AG20443 (cell line): ENCODE results near the gene RNF150.
A peak's percentile ranks its signal among the peaks of the same experiment; 100 is the strongest.

Experiments
- DNase-seq: peaks from one replicate; pipeline ENCODE4 v3.0.0; 2012; ENCODE audit warnings: low spot score, mixed read lengths

RNF150 gene

DNA sequence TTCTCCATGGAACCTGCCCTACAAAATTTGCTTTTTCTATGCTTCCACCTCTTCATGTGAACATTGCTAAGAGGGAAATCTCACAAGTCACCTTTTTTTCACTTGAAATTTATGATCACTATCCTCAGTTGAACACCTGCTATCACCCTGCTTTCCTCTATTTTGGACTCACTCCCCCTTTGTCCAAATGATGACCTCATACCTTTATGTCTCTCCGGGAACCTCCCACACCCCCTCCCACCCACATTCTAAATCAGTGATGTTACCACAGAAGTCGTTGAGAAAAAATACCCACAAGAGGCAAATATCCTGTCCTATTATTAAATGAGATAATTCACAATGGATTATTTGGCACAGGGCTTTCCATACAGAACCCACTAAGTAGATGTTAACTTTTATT lies 156.5 kb downstream of the RNF150 start:
- DNase-seq = no peak

DNA sequence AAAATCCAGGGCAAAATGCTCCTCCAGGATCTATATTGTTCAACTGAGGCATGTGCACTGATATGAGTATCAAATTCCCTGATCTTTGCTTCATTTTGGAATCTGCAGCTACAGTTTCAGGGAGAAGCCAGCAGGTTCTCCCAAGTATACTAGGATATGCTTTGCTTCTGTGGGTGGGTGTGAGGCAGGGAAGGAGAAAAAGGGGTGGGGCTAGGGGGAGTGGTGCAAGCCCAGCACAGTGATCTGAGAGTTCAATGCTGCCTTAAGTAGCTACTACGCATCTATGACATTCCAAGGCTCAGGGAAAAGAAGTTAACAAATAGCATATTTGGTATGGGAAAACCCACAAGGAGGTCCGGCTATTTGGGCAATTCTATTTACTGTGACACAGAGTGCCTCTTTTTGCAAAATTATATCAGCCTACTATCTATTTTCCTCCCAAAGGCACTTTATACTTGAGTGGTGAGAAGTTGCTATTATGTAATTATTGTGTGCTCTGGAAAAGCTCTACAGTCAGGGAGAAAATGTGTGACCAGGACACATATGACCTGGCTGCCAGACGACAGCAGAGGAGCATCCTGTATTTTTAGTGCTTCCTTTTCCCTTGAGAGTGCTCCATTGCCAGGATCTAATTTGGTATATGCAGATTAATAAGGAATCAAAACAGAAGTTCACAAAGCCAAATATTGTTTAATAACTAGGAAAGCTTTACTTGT lies 162.0 kb downstream of the RNF150 start:
- no peak for DNase-seq

- DNase-seq = no peak
Observed at GRCh38 chr4:140969296-140969695, 164.0 kb downstream of the RNF150 start.

- no peak for DNase-seq
Observed at GRCh38 chr4:140968371-140968770, 164.9 kb downstream of the RNF150 start.

DNA sequence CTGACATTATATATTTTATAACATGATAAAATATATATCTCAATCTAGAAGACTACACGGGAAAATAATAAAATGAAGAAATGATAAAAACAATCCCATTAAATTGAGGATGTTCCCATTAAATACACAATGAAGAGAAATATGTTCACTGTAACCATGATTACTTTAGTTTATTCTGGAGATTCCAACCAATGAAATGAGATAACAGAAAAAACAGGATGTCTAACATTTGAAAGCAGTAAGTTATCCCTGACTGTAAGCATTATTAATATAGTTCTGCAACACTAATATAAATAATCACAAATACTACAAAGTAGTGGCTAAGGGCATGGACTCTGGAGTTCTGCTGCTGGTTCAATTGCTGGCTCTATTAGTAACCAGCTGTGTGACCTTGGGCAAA lies 169.4 kb downstream of the RNF150 start:
- no peak for DNase-seq

DNA sequence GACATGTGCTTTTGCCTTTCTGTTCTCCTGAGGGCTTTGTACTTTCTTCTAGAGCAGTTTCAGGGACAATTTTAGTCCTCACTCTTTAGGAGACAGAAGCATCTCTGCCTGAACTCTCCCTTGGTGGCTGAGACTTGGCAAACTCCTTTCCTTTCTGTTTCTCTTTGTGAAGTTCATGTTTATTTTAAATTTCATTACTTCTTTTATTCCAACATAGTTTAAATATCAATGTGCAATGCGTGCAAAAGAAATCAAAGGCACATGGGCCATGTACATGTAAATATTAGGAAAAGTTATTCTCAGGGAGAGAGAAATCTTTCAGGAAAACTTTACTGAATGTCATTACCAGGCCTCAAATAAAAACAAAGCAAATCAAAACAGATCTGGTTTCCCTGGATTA lies 177.6 kb downstream of the RNF150 start:
- no peak for DNase-seq

DNA sequence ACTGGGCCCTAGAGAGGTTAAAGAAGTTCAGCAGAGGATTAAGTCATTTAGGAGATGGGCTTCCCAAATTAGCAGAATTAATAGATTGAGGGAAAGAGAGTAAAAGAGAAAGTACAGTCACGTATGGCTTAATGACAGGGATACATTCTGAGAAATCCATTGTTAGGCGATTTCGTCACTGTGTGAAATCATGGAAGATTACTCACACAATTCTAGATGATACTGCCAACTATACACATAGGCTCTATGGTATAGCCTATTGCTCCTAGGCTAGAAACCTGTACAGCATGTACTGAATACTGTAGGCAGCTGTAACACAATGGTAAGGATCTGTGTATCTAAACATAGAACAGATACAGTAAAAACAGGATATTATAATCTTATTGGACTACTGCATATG lies 180.6 kb downstream of the RNF150 start:
- no peak for DNase-seq

GRCh38 chr4:140947506-140947905 lies 185.8 kb downstream of the RNF150 start:
- no peak for DNase-seq

DNA sequence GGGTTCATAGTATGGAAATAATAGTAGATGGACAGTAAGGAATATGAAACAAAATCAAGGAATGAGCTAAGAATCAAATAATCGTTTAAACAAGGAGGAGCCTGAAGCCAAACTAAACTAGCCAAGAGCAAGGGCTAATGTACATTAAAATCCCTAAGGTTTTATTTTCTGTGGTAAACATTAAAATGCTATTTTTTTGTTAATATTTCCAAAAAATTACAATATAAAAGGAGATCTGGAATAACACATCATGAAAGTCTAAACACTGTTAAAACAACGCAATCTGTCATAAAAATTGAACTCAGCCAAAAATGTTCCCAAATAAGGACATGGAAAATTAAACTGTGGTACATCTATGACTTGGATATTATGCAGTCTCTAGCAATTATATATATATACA lies 188.2 kb downstream of the RNF150 start:
- no peak for DNase-seq

- no peak for DNase-seq
Observed at GRCh38 chr4:140944572-140944971, 188.7 kb downstream of the RNF150 start.

- DNase-seq = no peak
Observed at GRCh38 chr4:140944199-140944515, 189.1 kb downstream of the RNF150 start.

DNA sequence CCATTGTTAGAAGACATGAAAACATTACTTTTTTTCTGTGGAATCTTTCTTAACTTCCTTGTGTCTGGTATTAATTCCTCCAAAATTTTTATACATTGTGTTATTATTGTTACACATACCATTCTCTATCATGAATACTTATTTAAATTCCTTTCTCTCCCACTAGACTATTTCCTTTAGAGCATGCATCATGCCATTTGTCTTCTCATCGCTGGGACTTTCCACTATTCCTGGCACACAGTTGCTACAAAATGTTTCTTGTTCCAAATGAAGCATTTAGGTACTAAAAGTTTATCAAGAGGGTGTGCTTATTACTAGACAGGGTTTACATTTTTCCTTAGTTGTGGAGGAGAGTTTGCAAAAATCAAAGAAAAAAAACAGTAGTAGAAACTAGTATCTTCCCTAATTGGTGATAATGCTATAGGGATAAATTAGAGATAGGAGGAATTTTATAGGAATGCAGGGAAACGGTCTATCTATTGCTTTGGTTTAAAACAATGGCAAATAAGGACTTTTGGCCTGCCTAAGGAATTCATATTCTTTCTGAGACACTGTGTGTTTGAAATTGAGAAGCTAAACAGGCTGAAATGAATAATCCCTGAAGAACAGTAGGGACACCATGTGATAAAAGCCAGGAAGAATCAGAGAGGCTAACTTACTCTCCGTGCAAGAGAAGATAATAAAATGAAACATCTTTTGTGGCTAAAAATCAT lies 189.6 kb downstream of the RNF150 start:
- DNase-seq = peak; percentile 50

GRCh38 chr4:140940589-140940988 lies 192.7 kb downstream of the RNF150 start:
- DNase-seq = no peak

- peak; percentile 80 for DNase-seq
Observed at GRCh38 chr4:140937866-140938265, 195.4 kb downstream of the RNF150 start.

- no peak for DNase-seq
Observed at GRCh38 chr4:140935254-140935653, 198.0 kb downstream of the RNF150 start.

- DNase-seq = no peak
Observed at GRCh38 chr4:140932501-140933045, 200.7 kb downstream of the RNF150 start.

GRCh38 chr4:140931911-140932310 lies 201.4 kb downstream of the RNF150 start:
- no peak for DNase-seq

DNA sequence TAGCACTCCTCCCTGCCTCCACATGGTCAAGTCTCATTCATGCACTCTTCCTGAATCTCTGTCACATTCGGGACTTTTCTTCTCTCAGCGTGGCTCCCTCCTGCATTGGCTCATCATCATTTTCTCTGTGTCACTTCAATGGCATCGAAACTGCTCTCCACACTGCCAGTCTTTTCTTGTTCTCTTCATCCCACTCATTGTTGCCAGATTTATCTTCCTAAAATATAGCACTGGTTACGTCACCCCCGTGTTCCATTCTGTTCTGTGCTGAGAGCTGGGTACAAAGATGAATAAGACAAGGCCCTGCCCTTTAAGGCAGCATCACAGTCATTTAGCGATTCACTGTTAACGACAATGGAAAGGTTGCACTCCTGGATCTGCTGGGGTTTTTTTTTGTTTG lies 202.7 kb downstream of the RNF150 start:
- DNase-seq = no peak

DNA sequence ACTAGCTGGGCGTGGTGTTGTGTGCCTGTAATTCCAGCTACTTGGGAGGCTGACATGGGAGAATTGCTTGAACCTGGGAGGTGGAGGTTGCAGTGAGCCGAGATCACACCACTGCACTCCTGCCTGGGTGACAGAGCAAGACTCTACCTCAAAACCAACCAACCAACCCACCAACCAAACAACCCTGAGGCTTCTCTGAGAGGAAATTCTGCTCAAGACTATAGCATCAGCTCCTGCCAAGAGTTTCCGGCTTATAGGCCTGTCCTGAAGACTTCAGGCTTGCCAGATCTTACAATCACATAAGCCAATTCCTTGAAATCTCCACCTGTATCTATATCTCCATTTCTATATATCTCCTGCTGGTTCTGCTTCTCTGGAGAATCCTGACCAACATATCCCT lies 203.3 kb downstream of the RNF150 start:
- no peak for DNase-seq

DNA sequence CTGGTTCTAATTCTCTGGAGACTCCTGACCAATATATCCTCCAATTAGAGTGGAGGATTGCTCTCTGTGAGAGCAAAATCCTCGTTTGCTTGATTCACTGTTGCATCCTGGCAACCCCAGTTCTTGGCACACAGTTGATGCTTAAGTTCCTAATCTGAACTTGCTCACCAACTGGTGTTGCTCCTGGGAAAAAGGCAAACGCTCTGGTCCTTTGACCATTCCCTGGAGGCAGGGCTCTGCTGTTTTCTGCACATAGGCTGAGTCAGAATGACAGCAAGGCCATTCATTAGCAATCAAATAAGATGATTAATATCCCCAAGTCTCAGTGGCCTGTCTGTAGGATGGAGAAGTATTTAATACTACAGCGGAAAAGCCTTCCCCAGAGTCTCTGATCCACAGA lies 204.4 kb downstream of the RNF150 start:
- peak; percentile 14 for DNase-seq

DNA sequence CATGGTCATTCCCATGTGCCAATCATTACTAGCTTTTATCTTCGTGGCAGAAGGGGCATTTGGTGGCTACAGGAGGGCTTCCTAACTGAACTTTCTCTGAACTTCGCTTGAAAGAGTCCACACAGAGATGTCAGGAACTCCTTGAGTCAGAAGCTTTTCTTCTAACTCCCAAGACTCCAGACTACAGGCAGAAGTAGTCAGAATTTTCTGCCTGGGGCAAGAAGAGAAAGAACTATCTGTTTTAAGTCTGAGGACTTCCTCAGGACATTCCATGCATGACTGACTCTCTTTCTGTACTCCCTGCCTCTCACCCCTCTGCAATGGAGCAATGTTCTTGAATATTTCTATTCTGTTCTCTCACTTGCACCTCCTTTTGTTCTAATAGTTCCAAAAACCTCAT lies 206.6 kb downstream of the RNF150 start:
- peak; percentile 60 for DNase-seq

DNA sequence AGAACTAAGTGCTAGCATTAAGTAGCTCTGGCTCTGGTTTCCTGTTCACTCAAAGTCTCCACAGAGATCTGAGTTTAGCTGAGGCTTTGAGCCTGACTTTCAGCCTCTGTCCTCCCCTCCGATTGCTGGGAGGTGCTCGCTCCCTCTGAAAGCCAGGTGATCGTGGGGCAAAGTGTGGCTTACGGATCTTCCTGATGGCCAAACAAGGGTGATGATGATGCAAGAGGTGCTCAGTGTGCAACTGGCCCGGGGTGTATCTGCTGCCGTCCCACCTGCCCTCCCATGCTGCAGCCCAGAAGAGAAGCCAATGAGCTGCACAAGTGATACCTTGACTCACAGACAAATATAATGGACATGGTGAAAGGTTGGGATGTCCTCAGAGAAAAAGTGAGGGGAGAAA lies 207.9 kb downstream of the RNF150 start:
- no peak for DNase-seq

GRCh38 chr4:140924761-140925392 lies 208.4 kb downstream of the RNF150 start:
- DNase-seq = no peak
